Measurements from ENCODE around the gene LFNG. TPM values are rescaled to one million over a fixed set of nuclear protein-coding genes. Genes with fewer than 3 reads are reported as not detected.

Gene LFNG
- total RNA-seq, 8 experiments from 2014 or later, result 0.71 to 49.3 (median 6.3) TPM; not detected in 1

- in situ Hi-C loops (cut with MboI; ENCODE audit: low pct_unique_long_range_greater_than_20kb in 2 of 9, low sequenced_read_pairs in 9 of 9, unreplicated experiment in 9 of 9), result no loop called here
- 20 to 100% methylated on average over 1 of the region's 13 CpGs; no CpG with 5 or more reads in 8 of the 10 experiments for WGBS, 10 experiments
- ATAC-seq (replicated peaks in 6 of 8), result no peak
- H3K4me3 ChIP-seq, result no peak overlapping the region
- H3K27ac ChIP-seq, result no peak overlapping the region
- H3K4me1 ChIP-seq (replicated peaks in 1 of 2), result peaks cover 17 to 38% of the 10 kb centered on the region in 2 donors
These were observed 29.4 kb upstream of the LFNG start for GRCh38 chr7:2490181-2490651.

DNA sequence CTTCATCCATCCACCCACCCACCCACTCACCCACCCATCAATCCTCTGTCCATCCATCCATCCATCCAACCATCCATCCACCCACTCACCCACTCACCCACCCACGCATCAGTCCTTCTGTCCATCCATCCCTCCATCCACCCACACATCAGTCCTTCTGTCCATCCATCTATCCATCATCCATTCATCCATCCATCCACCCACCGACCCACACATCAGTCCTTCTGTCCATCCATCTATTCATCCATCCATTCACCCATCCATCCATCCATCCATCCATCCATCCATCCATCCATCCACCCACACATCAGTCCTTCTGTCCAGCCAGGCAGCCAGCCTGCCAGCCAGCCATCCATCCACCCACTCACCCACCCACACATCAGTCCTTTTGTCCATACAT is 27.5 kb upstream of the LFNG start:
- 100% methylated on average over 1 to 2 of the region's 2 CpGs; no CpG with 5 or more reads in 6 of the 10 experiments for WGBS, 10 experiments
- H3K4me3 ChIP-seq, result no peak overlapping the region
- no peak for ATAC-seq (replicated peaks in 6 of 8)
- peaks cover 28 to 52% of the 10 kb centered on the region in 2 donors for H3K4me1 ChIP-seq (replicated peaks in 1 of 2)
- in situ Hi-C loops (cut with MboI; ENCODE audit: low pct_unique_long_range_greater_than_20kb in 2 of 9, low sequenced_read_pairs in 9 of 9, unreplicated experiment in 9 of 9), result no loop called here
- no peak overlapping the region for H3K27ac ChIP-seq

GRCh38 chr7:2493205-2494164 is 26.1 kb upstream of the LFNG start:
- ATAC-seq (replicated peaks in 6 of 8), result no peak
- peaks cover 33 to 57% of the 10 kb centered on the region in 2 donors for H3K4me1 ChIP-seq (replicated peaks in 1 of 2)
- WGBS, 10 experiments, result 0 to 100% (median 27%) methylated on average over 1 to 4 of the region's 11 CpGs; no CpG with 5 or more reads in 5 of the 10 experiments
- no peak overlapping the region for H3K4me3 ChIP-seq
- in situ Hi-C loops (cut with MboI; ENCODE audit: low pct_unique_long_range_greater_than_20kb in 2 of 9, low sequenced_read_pairs in 9 of 9, unreplicated experiment in 9 of 9), result no loop called here
- H3K27ac ChIP-seq, result no peak overlapping the region

DNA sequence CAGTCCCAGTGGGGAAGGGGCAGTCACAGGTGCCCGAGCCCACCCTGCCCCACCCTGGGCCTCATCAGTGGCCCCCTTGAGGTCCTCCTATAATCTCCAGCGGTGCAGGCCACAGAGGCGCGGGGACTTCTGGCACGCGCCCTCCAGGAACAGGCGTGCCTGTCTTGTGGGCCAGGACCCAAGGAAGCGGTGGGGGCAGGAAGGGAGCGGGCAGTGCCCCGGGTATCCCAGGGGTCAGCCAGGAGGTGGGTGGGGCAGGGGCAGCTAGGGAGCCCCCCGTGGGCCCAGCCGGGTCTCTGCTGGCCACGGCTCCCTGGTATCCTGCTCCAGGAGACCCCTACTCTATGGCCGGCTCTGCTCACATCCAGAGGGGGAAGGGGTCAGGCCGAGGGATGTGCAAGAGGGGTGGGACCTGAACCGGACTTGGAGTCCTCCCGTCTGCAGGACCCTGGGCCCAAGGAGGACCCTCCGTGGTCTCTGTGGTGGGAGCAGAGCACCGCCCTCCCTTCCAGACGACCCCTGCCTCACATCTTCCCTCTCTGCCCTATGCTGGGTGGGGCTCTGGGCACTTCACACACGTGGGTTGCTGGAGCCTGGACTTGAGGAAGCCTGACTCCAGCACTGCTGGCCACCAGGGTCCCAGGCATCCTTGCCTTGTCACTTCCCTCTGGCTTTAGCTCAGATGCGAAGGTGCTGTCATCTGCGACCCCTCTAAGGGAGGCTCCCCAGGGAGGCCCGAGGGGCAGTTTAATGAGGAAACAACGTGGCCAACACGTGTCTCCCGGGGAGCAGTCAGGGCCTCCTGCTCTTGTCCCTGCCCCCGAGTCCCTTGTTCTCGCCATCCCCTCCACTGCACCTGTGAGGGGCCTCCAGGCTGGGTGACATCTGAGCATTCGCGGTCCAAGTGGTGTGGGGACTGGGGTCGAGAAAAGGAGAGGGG is 25.1 kb upstream of the LFNG start:
- 0 to 45% (median 35%) methylated on average over 1 to 4 of the region's 32 CpGs; no CpG with 5 or more reads in 4 of the 10 experiments for WGBS, 10 experiments

DNA sequence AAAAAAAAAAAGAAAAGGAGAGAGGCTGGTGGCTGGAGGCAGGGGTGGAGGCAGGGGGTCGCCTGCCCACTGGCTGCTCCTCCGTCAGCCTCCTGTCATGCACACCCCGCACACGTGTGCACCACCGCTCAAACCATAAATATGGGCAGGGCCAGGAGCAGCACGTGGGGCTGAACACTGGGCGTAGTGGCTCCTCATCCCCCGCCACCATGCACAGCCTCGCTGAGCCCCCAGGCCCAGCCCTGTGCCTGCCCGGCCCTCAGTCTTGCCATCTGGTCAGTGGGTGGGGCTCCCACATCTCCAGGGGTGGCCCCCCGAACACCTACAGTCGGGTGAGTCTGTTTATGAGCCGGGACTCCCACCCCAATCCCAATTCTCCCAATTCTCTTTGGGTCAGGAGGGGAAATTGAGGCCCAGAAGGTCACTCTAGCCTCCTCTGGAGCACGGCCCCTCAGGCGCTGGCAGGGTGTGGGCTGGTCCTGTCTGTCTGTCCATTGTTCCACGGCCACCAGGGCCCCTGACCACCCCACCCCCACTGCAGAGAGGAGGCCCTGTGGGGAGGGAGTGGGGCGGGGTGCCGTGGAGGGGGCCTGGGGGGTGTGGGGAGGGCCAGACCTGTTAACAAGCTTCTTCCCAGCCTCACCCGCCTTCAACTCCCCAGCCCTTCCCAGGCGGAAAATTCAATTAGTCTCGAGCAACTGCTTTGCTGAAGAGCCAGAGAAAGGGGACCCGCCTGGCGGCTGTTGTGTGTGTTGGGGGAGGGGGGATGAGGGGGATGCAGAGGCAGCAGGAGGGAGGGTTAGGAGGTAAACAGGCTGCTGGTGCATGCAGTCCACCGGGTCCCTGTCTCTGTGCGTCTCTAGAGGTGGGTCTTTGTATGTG is 23.9 kb upstream of the LFNG start:
- Histone ChIP-seq H3K27ac (peak overlapping the region; percentile 45 to 64), H3K4me1 (replicated peaks in 1 of 2) (peaks cover 51 to 72% of the 10 kb centered on the region in 2 donors), H3K4me3 (no peak overlapping the region)
- peak; percentile 27 to 67 (median 61) for ATAC-seq (replicated peaks in 6 of 8)
- 20 to 71% (median 40%) methylated on average over 1 to 2 of the region's 25 CpGs; no CpG with 5 or more reads in 7 of the 10 experiments for WGBS, 10 experiments
- in situ Hi-C loops (cut with MboI; ENCODE audit: low pct_unique_long_range_greater_than_20kb in 2 of 9, low sequenced_read_pairs in 9 of 9, unreplicated experiment in 9 of 9), result no loop called here

More for the DNA sequence above, 25.1 kb upstream of the LFNG start:
- Histone ChIP-seq H3K27ac (no peak overlapping the region), H3K4me1 (replicated peaks in 1 of 2) (peaks cover 39 to 60% of the 10 kb centered on the region in 2 donors), H3K4me3 (no peak overlapping the region)
- in situ Hi-C loops (cut with MboI; ENCODE audit: low pct_unique_long_range_greater_than_20kb in 2 of 9, low sequenced_read_pairs in 9 of 9, unreplicated experiment in 9 of 9), result no loop called here
- peak in 5 of 8 experiments; percentile 1 to 16 (median 12) for ATAC-seq (replicated peaks in 6 of 8)

DNA sequence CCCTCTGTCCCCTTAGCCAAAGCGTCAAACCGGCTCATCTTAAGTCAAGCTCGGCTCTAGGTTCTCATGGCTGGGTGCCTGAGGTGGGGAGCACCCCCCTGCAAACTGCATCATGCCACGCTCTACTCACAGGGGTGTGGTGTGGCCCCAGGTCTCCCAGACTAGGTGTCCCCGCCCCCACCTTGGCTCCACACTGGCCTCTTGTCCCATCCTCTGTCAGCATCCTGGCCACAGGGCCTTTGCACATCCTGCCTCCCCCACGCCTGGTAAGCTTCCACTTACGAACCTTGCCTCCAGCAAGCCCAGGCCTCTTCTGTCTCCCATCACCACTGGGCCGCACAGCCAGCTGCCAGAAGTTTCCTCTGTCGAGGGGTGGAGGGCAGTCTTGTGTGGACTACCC is 23.2 kb upstream of the LFNG start:
- in situ Hi-C loops (cut with MboI; ENCODE audit: low pct_unique_long_range_greater_than_20kb in 2 of 9, low sequenced_read_pairs in 9 of 9, unreplicated experiment in 9 of 9), result no loop called here
- Histone ChIP-seq H3K4me3 (no peak overlapping the region), H3K4me1 (replicated peaks in 1 of 2) (peaks cover 54 to 74% of the 10 kb centered on the region in 2 donors), H3K27ac (peak overlapping the region in 1 of 2 donors; percentile 52)
- WGBS, 10 experiments, result 60 to 100% (median 80%) methylated on average over 1 to 3 of the region's 9 CpGs; no CpG with 5 or more reads in 7 of the 10 experiments
- ATAC-seq (replicated peaks in 6 of 8), result no peak

DNA sequence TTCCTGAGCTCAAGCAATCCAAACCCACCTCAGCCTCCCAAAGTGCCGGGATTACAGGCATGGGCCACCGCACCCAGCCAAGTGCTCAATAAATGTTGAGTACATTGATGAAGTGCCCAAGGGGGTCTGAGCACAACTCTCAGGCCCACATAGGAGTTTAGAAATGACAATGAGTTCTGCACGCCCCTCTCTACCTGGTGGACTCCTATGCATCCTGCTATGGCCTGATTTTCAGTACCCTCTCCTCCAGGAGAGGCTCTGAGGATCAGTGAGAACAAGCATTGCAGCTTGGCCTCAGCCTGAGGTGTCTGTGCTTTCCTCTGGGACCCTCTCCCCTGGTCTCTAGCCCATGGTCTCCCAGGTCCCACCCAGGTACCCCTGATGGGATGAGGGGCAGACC is 22.5 kb upstream of the LFNG start:
- WGBS, 10 experiments, result no CpG with 5 or more reads among the region's 3 CpGs
- H3K27ac ChIP-seq, result peak overlapping the region in 1 of 2 donors; percentile 19
- H3K4me1 ChIP-seq (replicated peaks in 1 of 2), result peaks cover 54 to 74% of the 10 kb centered on the region in 2 donors
- H3K4me3 ChIP-seq, result no peak overlapping the region
- in situ Hi-C loops (cut with MboI; ENCODE audit: low pct_unique_long_range_greater_than_20kb in 2 of 9, low sequenced_read_pairs in 9 of 9, unreplicated experiment in 9 of 9), result no loop called here
- no peak for ATAC-seq (replicated peaks in 6 of 8)

GRCh38 chr7:2497500-2498336 is 21.9 kb upstream of the LFNG start:
- H3K4me1 ChIP-seq (replicated peaks in 1 of 2), result peaks cover 54 to 74% of the 10 kb centered on the region in 2 donors
- 0 to 60% (median 40%) methylated on average over 1 to 3 of the region's 25 CpGs; no CpG with 5 or more reads in 6 of the 10 experiments for WGBS, 10 experiments
- no peak overlapping the region for H3K4me3 ChIP-seq
- H3K27ac ChIP-seq, result peak overlapping the region in 1 of 2 donors; percentile 19
- peak in 1 of 8 experiments; percentile 23 for ATAC-seq (replicated peaks in 6 of 8)
- in situ Hi-C loops (cut with MboI; ENCODE audit: low pct_unique_long_range_greater_than_20kb in 2 of 9, low sequenced_read_pairs in 9 of 9, unreplicated experiment in 9 of 9), result no loop called here

DNA sequence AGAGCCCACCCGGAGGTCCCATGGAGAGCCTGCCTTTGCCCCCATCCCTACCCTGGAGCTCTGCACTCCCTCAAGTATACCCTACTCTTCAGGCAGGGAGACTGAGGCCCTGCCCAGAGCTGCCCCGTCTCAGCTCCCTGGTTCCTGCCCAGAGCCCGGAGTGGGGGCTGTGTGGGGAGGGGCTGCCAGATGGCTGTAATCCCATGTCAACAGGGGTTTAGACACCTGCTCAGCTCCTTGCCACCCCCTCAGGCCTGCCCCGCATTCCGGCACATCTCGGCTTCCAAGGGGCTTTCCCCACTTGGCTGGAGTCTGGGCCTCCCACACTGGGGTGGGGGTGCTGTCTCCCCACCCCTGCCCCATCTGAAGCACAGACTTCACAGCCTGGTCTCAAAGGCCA is 20.9 kb upstream of the LFNG start:
- no peak for ATAC-seq (replicated peaks in 6 of 8)
- in situ Hi-C loops (cut with MboI; ENCODE audit: low pct_unique_long_range_greater_than_20kb in 2 of 9, low sequenced_read_pairs in 9 of 9, unreplicated experiment in 9 of 9), result no loop called here
- peaks cover 54 to 68% of the 10 kb centered on the region in 2 donors for H3K4me1 ChIP-seq (replicated peaks in 1 of 2)
- no peak overlapping the region for H3K4me3 ChIP-seq
- WGBS, 10 experiments, result 60 to 80% methylated on average over 1 of the region's 6 CpGs; no CpG with 5 or more reads in 8 of the 10 experiments
- peak overlapping the region in 1 of 2 donors; percentile 79 for H3K27ac ChIP-seq

- no peak for ATAC-seq (replicated peaks in 6 of 8)
- Histone ChIP-seq H3K4me1 (replicated peaks in 1 of 2) (peaks cover 54 to 63% of the 10 kb centered on the region in 2 donors), H3K4me3 (no peak overlapping the region), H3K27ac (peak overlapping the region in 1 of 2 donors; percentile 79)
- in situ Hi-C loops (cut with MboI; ENCODE audit: low pct_unique_long_range_greater_than_20kb in 2 of 9, low sequenced_read_pairs in 9 of 9, unreplicated experiment in 9 of 9), result no loop called here
- 89% methylated on average over 3 of the region's 7 CpGs; no CpG with 5 or more reads in 9 of the 10 experiments for WGBS, 10 experiments
These were observed 20.4 kb upstream of the LFNG start for GRCh38 chr7:2499181-2499580.

GRCh38 chr7:2499719-2500430 is 19.7 kb upstream of the LFNG start:
- in situ Hi-C loops (cut with MboI; ENCODE audit: low pct_unique_long_range_greater_than_20kb in 2 of 9, low sequenced_read_pairs in 9 of 9, unreplicated experiment in 9 of 9), result no loop called here
- ATAC-seq (replicated peaks in 6 of 8), result peak in 5 of 8 experiments; percentile 57 to 71 (median 66)
- Histone ChIP-seq H3K4me3 (no peak overlapping the region), H3K4me1 (replicated peaks in 1 of 2) (peaks cover 50 to 59% of the 10 kb centered on the region in 2 donors), H3K27ac (peak overlapping the region; percentile 66 to 79)
- WGBS, 10 experiments, result 50% methylated on average over 2 of the region's 27 CpGs; no CpG with 5 or more reads in 9 of the 10 experiments

Data from motor neuron (in vitro differentiated cells).